ENCODE measurements around the gene ZFTA. TPM values are rescaled to one million over a fixed set of nuclear protein-coding genes. Genes with fewer than 3 reads are reported as not detected.

Gene ZFTA
- total and polyA plus RNA-seq, 4 donors, result 1.7 to 12.1 (median 6.8) TPM

DNA sequence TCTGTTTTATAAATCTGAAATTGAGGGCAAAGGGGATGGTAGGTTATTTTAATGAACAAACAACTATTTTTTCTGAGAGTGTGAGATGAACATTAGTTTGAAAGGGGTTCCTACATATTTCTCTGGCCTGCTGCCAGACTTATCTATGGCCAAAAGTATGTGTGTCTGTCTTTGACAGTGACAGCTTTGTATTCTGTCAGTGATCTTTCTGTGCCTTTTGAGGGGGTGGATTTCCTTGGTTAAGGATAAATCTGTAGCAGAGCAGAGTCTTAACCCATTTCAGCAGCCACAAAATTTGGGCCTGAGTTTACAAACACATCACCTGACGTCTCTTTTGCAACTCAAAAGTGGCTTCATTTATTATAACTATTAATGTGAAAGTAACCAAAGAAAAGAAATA is 30.9 kb downstream of the ZFTA start (continued):
- TF ChIP-seq, protein P1, sequence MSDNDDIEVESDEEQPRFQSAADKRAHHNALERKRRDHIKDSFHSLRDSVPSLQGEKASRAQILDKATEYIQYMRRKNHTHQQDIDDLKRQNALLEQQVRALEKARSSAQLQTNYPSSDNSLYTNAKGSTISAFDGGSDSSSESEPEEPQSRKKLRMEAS (IDR thresholded peaks at IDR 0.05), result no peak

DNA sequence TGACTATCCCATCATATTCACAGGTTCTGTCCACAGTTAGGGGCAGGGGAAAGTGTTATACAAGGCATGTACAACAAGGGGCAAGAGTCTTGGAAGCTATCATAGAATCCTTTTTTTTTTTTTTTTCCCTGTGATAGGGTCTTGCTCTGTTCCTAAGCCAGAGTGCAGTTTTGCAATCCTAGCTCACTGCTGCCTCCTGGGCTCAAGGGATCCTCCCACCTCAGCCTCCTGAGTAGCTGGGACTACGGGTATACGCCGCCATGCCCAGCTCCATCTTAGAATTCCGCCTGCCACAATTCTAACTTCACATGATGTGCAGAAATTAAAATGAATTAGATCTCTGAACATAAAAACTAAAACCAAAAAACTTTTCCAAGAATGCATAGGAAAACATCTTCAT is 31.7 kb downstream of the ZFTA start:
- H3K36me3 ChIP-seq (ENCODE audit: control insufficient read depth in 4 of 4, insufficient read depth in 3 of 4, low read depth in 1 of 4, low read length in 3 of 4), result no peaks in the 10 kb centered on the region
- H3K9me3 ChIP-seq (ENCODE audit: control insufficient read depth in 4 of 4, low read length in 3 of 4), result no peaks in the 10 kb centered on the region
- no peak for DNase-seq (ENCODE audit: low spot score)
- H3K27ac ChIP-seq (ENCODE audit: low read depth in 1 of 2, low read length in 2 of 2), result no peak overlapping the region
- H3K27me3 ChIP-seq (ENCODE audit: control insufficient read depth in 4 of 4, insufficient read depth in 4 of 4, low read length in 3 of 4), result no peaks in the 10 kb centered on the region
- peaks cover 0 to 2% (median 0%) of the 10 kb centered on the region in 4 donors for H3K4me1 ChIP-seq (ENCODE audit: control insufficient read depth in 4 of 4, insufficient read depth in 4 of 4, low read length in 3 of 4)
- WGBS, result 97% methylated on average over 4 of the region's 4 CpGs
- TF ChIP-seq EGR1 (IDR thresholded peaks at IDR 0.05; ENCODE audit: low read depth in 2 of 2) (no peak), TAF1 (conservative IDR thresholded peaks at IDR 0.05) (no peak), SP1 (IDR thresholded peaks at IDR 0.05) (no peak), HNF4G (IDR thresholded peaks at IDR 0.05) (no peak), GABPA (IDR thresholded peaks at IDR 0.05 in 1 of 2, conservative IDR thresholded peaks at IDR 0.05 in 1 of 2) (no peak), YY1 (IDR thresholded peaks at IDR 0.05) (no peak), FOXA2 (IDR thresholded peaks at IDR 0.05) (no peak), NR2F2 (IDR thresholded peaks at IDR 0.05) (no peak), RAD21 (IDR thresholded peaks at IDR 0.05) (no peak), RXRA (IDR thresholded peaks at IDR 0.05) (no peak), FOXA1 (IDR thresholded peaks at IDR 0.05) (no peak), HNF4A (conservative IDR thresholded peaks at IDR 0.05) (no peak), JUND (IDR thresholded peaks at IDR 0.05) (no peak)
- TF ChIP-seq, protein P2, sequence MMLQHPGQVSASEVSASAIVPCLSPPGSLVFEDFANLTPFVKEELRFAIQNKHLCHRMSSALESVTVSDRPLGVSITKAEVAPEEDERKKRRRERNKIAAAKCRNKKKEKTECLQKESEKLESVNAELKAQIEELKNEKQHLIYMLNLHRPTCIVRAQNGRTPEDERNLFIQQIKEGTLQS (IDR thresholded peaks at IDR 0.05), result no peak
- TF ChIP-seq, protein P3, sequence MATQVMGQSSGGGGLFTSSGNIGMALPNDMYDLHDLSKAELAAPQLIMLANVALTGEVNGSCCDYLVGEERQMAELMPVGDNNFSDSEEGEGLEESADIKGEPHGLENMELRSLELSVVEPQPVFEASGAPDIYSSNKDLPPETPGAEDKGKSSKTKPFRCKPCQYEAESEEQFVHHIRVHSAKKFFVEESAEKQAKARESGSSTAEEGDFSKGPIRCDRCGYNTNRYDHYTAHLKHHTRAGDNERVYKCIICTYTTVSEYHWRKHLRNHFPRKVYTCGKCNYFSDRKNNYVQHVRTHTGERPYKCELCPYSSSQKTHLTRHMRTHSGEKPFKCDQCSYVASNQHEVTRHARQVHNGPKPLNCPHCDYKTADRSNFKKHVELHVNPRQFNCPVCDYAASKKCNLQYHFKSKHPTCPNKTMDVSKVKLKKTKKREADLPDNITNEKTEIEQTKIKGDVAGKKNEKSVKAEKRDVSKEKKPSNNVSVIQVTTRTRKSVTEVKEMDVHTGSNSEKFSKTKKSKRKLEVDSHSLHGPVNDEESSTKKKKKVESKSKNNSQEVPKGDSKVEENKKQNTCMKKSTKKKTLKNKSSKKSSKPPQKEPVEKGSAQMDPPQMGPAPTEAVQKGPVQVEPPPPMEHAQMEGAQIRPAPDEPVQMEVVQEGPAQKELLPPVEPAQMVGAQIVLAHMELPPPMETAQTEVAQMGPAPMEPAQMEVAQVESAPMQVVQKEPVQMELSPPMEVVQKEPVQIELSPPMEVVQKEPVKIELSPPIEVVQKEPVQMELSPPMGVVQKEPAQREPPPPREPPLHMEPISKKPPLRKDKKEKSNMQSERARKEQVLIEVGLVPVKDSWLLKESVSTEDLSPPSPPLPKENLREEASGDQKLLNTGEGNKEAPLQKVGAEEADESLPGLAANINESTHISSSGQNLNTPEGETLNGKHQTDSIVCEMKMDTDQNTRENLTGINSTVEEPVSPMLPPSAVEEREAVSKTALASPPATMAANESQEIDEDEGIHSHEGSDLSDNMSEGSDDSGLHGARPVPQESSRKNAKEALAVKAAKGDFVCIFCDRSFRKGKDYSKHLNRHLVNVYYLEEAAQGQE (IDR thresholded peaks at IDR 0.05), result no peak
- TF ChIP-seq, protein P4, sequence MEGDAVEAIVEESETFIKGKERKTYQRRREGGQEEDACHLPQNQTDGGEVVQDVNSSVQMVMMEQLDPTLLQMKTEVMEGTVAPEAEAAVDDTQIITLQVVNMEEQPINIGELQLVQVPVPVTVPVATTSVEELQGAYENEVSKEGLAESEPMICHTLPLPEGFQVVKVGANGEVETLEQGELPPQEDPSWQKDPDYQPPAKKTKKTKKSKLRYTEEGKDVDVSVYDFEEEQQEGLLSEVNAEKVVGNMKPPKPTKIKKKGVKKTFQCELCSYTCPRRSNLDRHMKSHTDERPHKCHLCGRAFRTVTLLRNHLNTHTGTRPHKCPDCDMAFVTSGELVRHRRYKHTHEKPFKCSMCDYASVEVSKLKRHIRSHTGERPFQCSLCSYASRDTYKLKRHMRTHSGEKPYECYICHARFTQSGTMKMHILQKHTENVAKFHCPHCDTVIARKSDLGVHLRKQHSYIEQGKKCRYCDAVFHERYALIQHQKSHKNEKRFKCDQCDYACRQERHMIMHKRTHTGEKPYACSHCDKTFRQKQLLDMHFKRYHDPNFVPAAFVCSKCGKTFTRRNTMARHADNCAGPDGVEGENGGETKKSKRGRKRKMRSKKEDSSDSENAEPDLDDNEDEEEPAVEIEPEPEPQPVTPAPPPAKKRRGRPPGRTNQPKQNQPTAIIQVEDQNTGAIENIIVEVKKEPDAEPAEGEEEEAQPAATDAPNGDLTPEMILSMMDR (IDR thresholded peaks at IDR 0.05; ENCODE audit: low read depth, low read length, missing input control), result no peak
- TF ChIP-seq, protein P5, sequence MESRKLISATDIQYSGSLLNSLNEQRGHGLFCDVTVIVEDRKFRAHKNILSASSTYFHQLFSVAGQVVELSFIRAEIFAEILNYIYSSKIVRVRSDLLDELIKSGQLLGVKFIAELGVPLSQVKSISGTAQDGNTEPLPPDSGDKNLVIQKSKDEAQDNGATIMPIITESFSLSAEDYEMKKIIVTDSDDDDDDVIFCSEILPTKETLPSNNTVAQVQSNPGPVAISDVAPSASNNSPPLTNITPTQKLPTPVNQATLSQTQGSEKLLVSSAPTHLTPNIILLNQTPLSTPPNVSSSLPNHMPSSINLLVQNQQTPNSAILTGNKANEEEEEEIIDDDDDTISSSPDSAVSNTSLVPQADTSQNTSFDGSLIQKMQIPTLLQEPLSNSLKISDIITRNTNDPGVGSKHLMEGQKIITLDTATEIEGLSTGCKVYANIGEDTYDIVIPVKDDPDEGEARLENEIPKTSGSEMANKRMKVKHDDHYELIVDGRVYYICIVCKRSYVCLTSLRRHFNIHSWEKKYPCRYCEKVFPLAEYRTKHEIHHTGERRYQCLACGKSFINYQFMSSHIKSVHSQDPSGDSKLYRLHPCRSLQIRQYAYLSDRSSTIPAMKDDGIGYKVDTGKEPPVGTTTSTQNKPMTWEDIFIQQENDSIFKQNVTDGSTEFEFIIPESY (IDR thresholded peaks at IDR 0.05), result no peak
- TF ChIP-seq, protein P1 (IDR thresholded peaks at IDR 0.05), result no peak
- H3K4me3 ChIP-seq (ENCODE audit: low read depth in 1 of 3, low read length in 3 of 3), result no peak overlapping the region
- no peak overlapping the region for H3K9ac ChIP-seq (ENCODE audit: low read depth in 1 of 2, low read length in 2 of 2)
